HG02852 (cell line): ENCODE data around the gene RAPGEF5.
A peak's percentile ranks its signal among the peaks of the same experiment; 100 is the strongest.

Experiments
- ATAC-seq: cut with Tn5 transposase; IDR thresholded peaks from one replicate; pipeline ENCODE4 v1.9.1; 2021; ENCODE audit warnings: mild to moderate bottlenecking, moderate library complexity; ENCODE audit not compliant: unreplicated experiment

Gene RAPGEF5

DNA sequence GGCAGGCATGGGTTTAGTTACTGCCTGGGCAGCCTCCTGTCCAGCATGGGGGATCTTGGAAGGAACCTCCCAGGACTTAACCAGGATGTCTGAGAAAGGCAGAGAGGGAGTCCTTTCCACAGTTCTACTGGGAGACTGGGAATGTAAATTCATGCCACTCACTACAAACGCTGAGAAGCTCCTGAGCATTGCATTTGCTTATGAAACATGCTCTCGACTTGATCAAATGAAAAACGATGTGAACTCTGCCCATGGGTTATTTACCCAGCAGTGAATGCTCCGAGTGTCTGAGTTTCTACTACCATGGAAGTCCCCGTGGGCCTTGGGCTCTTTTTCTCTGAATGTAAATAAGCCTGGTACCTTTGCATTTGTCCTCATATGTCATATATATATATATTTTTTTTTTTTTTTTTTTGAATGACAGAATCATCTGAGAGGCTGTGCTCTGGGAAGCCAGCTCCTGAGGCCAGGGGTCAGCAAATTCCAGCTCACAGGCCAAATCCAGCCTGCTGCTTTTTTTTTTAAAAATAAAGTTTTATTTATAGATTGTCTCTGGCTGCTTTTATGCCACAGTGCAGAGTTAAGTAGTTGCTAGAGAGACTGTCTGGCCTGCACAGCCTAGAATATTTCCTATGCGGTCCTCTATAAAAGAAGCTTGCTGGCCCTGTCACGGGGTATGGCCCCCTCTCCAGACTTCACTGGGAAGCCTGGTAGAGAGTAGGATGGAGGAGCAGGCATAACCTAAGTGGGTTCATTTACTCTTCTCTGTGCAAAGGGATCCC lies 21.4 kb upstream of the RAPGEF5 start:
- no peak for ATAC-seq

DNA sequence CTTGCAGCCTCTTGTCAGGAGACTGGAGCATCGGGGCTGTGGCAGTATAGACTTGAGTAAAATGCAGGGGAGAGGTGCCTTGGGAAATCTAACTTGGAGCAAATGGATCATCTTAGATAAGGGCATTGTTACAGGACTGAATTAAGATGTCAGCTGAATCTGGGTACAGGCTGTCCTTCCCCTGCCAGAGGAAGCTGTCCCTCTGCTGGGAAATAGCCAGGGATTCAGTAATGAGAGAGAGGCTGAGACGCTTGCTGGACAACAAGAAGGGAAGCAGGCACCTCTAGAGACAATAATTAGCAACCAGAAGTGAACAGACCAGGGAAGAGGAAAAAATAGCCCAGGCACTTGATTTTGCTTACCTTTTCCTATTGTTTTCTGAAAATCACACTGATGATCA lies 20.7 kb upstream of the RAPGEF5 start:
- no peak for ATAC-seq

DNA sequence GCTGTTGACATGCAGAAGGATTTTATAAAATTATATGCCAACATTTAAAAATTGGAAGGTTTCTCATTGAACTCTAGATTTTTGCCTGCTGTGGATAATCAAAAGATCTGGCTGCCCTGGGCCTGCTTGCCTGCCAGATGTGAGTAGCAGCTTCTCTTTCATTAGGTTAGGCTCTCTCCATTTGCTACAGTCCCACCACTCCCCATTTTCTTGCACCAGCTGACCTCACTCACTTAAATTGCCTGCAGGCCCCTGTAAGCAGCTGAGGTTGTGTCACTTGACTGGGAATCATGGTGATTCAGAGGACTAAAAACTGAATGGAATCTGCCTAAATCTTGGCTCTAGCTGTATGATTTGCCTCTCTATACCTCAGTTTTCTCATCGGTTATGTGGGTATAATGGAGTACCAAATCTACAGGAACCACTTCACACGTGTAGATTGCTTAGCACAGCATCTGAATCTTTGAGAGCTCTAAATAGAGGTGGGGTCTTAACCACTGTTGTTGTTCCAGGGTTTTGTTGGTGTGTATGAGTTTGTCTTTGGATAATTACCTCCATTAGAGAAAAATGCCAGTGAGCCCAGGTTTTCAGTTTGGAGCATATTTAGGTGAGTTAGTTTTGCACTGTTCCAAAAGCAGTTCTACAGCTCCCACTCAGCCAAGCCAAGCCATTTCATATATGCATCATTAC lies 18.6 kb upstream of the RAPGEF5 start:
- ATAC-seq: no peak

DNA sequence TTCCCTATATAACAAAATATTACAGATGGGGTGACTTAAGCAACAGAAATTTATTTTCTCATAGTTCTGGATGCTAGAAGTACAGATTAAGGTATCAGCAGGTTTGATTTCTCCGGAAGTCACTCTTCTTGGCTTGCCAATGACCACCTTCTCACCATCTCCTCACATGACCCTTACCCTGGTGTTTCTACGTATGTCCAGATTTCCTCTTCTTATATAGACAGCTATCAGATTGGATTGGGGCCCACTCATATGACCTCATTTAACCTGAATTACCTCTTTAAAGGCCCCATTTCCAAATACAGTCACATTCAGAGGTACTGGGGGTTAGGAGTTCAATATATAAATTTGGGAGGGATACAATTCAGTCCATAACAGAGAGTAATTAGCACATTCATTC lies 17.0 kb upstream of the RAPGEF5 start:
- ATAC-seq: no peak

DNA sequence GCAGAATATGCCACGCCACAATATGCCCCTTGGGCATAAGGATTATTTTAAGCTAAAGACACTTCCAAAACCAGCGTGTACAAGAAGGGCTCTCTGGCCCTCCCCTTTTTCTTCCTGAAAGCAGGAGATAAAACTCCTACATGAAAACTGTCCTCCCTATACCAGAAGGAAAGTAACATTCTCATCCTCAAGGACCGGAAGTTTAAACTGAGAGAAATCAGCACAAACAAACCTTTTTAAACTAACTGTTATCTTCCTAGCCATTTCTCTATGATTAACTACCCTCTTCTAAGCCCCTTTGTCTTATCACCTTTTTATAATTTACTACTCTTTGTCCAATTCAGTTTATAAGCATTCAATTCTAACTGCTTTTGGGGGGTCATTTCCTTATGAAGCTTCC lies 16.4 kb upstream of the RAPGEF5 start:
- ATAC-seq: no peak

DNA sequence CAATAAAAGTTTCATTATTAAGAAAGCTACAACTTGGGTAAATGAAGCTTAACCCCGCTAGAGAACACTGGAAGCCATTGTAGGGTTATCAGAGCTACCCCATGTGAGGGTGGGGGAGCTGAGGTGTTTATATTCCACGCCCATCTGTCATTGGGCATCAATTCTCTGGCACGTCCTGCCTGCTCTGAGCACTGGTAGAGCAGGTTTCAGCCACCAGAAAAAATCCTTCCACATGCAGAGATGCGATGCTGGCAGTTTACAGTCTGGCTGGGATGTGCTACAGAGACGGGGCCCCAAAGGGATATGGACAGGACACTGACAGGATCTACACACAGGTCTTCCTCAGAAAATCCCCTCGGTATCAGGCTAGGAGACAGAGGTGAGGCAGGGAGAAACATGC lies 15.9 kb upstream of the RAPGEF5 start:
- no peak for ATAC-seq

DNA sequence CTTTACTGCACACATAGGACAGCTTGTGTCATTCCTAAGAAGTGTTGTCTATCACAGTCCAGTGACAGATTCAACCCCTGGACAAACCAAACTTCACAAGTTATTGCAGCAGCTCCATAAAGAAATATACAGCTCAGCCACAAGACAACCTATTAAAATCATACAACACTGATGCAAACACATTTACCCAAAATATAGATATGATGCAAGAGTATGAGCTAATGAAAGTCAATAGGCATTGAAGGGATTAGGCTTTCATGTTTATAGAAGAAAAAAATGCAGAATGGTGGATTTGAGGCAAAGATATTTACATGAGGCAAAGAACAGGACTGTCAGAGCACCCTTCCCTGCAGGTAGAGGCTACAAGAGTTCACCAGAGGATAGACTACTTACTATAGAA lies 14.9 kb upstream of the RAPGEF5 start:
- ATAC-seq: no peak

DNA sequence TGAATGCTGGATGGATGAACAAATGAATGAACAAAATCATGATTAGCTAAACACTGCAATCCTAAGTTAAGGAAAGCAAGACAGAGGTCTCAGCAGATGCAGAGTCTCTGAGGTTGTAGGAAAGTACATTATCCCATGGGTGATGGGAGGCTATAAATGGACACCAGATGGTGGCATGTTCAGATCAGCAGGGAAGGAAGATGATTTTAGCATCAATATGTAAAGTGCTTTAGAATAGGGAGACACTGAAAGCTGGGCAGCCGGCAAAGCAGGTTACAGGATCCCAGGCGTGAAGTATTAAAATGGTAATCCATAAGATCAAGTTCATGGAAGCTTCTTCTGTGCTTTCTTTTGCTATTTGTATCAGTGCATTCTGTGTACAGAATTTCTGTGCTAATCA lies 7.9 kb upstream of the RAPGEF5 start:
- no peak for ATAC-seq

DNA sequence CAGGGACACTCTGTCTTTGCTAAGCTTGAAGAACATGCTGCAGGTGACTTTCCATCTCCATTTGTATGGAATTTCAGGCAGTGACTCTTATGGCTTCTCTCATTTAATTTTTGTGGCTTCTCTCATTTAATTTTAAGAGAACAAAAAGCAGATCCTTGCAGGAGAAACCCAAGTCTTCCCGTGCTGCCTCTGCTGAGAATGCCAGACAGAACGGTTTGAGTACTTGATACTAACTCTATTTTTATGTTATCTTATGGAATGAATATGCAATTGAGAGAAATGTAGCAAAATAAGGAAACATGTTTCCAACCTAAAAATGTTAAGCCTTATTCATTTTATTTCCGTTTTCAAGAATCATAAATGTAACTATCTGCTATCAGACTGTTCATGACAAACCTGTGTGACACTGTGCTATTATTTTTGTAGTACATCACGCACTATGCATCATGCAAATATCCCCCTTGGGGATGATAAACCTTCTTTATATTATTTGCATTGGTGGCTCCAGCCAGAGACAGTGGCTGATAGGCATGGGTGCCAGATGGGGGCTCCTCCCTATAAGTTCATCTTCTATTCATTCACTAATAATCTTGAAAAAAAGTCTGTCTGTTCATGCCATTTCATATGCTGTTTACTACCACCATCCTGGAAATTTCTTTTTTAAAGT lies 6.9 kb upstream of the RAPGEF5 start:
- ATAC-seq: no peak

DNA sequence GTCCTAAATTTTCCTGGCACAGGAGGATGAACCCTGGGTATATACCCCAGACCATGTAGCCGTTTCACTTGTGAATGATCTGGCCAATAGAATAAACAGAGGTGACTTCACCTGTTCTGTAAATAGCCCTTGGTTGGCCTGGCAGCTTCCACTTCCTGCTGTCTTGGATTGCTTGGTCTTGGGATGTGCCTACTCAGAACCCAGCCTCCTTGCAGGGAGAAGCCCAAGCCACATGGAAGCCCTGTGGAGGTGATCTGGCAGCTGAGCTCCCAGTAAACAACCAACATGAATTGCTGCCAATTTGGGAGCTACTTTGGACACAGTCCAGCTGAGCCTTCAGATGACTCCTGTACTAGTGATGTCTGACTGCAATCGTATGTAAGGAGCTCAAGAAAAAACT lies 4.8 kb upstream of the RAPGEF5 start:
- no peak for ATAC-seq

DNA sequence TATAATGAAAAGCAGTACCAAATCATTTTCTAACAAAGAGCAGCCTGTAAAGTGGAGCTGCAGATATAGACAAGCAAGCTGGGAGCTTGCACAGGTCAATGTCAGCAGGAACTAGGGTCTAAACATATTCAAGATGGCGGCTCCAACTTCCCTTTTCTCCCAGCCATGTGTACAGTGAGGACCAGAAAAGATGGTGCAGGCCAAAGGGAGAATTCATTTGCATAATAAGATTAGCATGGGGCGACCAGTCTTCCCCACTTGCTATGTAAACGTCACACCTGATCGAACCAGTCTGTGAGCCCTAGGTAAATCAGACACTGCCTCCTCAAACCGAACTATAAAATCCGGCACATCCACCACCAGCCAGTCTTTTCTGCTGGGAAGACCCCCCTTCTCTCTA lies 4.4 kb upstream of the RAPGEF5 start:
- ATAC-seq: no peak

DNA sequence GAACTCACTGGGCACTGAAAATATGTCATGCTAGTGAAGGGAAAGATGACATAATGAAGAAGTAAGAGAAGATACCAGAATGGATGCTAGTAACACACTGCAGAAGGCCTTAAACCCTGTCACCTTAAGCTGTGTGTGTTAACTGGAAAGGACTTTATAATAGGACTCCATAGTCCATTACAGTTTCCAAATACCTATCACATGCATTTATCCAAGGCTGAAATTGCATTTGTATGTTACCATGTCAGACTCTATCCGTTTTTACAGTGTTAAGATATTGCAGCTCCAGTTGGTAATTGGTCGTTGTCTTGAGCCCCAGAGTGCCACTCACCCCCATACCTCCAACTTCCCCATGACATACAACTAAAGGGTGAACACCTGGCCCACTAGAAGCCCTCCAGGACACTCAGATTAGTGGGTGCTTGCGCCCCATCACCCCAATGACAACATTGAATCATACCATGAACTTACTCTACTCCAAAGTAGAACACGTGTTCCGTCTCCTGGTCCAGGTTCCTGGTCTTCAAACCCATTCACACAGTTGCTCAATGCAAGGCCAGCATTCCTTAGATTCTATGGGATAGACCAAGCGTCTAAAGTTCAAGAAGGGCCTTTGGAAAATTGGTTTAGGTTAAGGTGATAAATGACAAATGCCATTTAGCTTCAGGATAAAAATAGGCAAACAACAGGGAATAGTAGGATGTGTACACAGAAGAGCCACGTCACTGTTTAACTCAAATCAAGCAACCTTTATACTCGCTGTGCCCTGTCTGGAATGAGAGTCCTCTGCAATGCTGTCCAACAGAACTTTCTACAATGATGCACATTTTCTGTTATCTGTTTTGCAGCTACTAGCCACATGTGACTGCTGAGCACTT lies 2.1 kb upstream of the RAPGEF5 start:
- no peak for ATAC-seq

DNA sequence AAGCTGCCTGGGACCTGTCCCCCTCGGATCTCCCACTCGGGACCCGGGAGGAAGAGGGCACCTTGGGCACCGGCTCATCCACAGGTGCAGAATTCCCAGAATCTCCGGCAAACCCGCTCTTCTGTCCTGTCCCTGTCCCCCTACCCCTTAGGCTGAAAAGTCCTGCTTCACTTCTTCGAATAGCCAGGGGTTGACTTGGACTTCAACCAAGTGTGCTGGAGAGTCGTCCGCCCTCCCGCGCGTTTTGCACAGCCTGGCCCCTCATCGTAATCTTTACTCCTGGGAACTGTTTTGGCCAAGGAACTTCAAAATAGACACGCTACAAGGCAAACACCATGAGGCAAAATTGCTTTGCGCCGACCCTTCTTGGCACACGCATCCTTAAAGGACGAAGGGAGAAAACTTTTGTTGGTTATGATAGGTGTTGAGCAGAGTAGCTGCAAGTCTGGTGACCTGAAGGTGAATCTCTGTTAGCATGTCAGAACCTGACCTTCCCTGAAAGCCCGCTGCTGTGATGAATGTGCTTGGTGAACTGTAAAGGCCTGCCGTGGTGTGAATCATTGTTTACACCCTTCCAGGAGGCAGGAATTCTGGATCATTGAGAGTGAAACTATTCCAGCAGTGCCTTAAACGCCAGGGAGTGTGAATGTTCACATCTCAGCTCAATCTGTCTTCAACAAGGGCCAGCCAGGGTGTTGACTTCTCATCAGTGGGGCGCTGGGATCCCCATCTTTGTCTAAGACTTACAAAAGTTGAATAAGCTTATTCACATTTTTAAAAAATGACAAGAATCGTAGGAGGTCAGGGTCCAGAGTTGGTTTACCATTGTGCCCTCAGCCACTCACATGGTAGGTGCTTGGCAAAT lies 589 bp upstream of the RAPGEF5 start:
- ATAC-seq: no peak

DNA sequence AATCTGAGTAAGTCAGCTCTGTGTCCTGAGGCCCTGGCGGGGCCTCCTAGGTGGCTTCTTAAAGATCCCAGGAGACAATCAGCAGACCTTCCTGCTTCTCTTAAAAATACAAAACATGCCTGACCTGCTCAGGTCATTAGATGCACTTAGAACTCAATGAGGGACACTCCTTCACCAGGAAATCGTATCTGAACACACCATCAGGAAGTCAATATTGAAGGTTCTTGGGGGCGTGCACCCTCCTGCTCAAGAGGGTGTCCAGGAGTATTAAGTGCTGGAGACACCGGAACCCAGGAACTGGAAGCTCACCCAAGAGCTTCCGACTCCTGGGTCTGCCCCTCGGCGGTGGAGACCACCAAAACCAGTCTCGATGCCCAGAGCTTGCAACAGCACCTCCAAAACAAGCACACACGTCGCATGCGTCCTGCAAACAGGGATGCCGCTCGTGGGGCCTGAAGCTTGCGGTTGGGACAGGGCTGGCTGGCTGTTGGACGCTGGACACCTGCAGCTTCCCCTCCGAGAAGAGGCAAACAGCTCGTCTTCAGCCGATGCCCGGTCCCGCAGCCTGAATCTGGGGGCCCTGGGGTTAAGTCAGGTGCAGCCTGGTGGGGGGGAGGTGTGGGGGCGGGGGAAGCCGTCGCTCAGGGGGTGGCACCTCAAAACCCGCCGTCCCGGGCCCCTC lies 803 bp downstream of the RAPGEF5 start:
- ATAC-seq: peak; percentile 14

DNA sequence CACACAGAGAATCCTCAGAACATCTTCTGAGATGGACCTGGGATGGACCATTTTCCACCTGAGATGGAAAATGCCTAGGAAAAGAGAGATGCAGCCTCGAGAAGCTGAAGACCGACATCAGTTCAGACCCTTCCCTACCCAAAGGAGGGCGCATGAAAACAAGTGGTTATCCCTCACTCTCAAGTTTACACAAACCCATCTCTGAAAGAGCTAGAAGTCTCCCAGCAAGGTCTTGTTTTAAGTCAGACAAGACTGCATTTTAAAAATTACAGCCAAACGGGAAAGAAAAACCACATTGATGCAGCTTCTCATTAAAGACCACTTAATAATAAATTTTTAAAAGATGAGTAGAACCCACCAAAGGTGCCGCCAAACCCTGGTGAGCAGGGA lies 1.3 kb downstream of the RAPGEF5 start:
- ATAC-seq: no peak

DNA sequence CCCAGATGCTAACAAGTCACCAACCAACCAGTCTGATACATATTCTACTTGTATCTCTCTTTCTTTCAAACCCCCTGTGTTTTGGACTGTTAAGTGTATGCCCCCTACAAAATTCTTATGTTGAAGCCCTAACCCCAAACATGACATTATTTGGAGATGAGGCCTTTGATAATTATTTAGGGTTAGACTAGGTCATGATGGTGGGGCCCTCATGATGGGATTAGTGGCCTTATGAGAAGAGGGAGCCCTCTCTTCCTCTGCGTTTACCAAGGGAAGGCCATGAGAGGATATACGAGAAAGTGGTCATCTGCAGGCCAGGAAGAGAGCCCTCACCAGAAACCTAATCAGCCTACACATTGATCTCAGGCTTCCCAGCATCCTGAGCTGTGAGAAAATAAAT lies 2.5 kb downstream of the RAPGEF5 start:
- ATAC-seq: no peak

DNA sequence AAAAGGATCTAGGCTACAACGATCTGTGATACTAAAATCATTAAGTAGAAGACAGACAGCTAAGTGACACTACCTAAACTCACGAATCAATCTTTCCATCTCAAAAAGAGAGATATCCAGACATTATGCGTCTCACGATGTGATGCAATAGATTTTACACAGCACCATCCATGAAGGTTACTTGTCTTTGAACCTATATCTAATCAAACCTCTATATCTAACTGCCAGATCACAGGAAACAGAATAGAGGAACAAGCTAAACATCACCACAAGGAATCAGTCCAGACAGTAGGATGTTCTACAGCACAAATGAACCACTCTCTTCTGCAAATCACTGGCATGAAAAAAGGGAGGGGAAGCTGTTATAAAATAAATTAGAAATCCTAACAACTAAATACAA lies 4.1 kb downstream of the RAPGEF5 start:
- ATAC-seq: no peak

DNA sequence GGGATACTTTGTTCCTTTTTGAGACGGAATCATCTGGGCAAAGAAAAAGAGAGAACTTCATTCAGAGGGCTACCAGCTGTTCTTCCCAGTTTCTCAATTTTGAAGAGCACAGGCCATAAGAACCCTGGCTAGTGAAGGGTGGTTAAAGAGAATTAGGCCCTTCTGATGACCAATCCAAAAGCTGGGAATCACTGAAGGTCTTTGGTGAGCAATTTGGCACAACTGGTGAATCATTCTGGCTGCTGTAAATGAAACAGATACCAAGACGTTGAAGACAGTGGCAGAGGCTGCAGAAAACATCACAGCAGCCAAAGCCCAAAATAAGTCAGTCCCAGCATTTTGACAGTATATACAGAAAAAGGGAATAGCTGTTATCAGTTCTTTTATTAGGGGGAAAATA lies 5.1 kb downstream of the RAPGEF5 start:
- ATAC-seq: peak; percentile 17

DNA sequence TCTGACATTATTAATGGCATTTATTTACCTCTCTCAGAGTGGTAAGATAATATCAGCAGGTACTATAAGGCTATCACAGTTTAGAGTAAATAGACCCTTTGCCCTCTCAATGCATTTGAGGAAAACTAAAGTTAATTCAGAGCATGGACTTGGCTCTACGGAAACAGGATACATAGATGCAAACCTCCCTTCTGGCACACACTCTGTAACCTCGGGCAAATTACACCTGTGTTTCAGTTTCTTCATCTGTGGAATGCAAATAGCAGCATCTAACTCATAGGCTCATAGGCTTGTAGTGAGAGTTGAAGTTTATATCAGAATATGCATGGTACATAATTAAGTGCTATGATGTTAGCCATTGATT lies 5.6 kb downstream of the RAPGEF5 start:
- ATAC-seq: peak; percentile 73
